HL-60 (cell line): ENCODE results near the gene ZNF200.

Experiments
- DNase-seq, 2 experiments: peaks; one replicate each; pipeline ENCODE4 v3.0.0-alpha.2; 2010 to 2020; ENCODE audit warnings: low read depth in 1 of 2, low spot score in 1 of 2
- H3K27ac ChIP-seq: fragments of 250-450 bp; sonication (Bioruptor Pico); replicated peaks from 2 replicates; pipeline ENCODE4 v1.5.1; 2020; ENCODE audit warnings: mild to moderate bottlenecking, moderate library complexity
- H3K27me3 ChIP-seq: fragments of 250-450 bp; sonication (Bioruptor Pico); 2 replicates; pipeline ENCODE4 v1.5.1; 2021; ENCODE audit warnings: mild to moderate bottlenecking, moderate library complexity; ENCODE audit not compliant: insufficient read depth, poor library complexity, severe bottlenecking
- H3K4me3 ChIP-seq: replicated peaks from 2 replicates; pipeline ENCODE4 v1.5.1; 2011; ENCODE audit warnings: mild to moderate bottlenecking, control low read depth, low read length; ENCODE audit not compliant: insufficient read depth
- GABPA ChIP-seq: IDR thresholded peaks from 2 replicates; pipeline ENCODE4 v1.6.1; 2012; ENCODE audit warnings: low read depth
- POLR2AphosphoS5 ChIP-seq: IDR thresholded peaks from 2 replicates; pipeline ENCODE4 v1.6.1; 2012; ENCODE audit warnings: low read depth
- SPI1 ChIP-seq: IDR thresholded peaks from 2 replicates; pipeline ENCODE4 v1.6.1; 2012; ENCODE audit warnings: low read depth, mild to moderate bottlenecking, borderline replicate concordance
- TF ChIP-seq, protein P1 (sequence below): IDR thresholded peaks from 2 replicates; pipeline ENCODE4 v1.6.1; 2012; ENCODE audit warnings: low read depth; ENCODE audit not compliant: insufficient replicate concordance
- TF ChIP-seq, protein P2 (sequence below): IDR thresholded peaks from one replicate; pipeline ENCODE4 v1.5.1; 2011; ENCODE audit warnings: low read length, control low read depth, inconsistent platforms; ENCODE audit not compliant: insufficient read depth

Gene ZNF200

GRCh38 chr16:3254309-3254708, 19.4 kb upstream of the ZNF200 start:
- no peak for DNase-seq
- TF ChIP-seq, protein P1, sequence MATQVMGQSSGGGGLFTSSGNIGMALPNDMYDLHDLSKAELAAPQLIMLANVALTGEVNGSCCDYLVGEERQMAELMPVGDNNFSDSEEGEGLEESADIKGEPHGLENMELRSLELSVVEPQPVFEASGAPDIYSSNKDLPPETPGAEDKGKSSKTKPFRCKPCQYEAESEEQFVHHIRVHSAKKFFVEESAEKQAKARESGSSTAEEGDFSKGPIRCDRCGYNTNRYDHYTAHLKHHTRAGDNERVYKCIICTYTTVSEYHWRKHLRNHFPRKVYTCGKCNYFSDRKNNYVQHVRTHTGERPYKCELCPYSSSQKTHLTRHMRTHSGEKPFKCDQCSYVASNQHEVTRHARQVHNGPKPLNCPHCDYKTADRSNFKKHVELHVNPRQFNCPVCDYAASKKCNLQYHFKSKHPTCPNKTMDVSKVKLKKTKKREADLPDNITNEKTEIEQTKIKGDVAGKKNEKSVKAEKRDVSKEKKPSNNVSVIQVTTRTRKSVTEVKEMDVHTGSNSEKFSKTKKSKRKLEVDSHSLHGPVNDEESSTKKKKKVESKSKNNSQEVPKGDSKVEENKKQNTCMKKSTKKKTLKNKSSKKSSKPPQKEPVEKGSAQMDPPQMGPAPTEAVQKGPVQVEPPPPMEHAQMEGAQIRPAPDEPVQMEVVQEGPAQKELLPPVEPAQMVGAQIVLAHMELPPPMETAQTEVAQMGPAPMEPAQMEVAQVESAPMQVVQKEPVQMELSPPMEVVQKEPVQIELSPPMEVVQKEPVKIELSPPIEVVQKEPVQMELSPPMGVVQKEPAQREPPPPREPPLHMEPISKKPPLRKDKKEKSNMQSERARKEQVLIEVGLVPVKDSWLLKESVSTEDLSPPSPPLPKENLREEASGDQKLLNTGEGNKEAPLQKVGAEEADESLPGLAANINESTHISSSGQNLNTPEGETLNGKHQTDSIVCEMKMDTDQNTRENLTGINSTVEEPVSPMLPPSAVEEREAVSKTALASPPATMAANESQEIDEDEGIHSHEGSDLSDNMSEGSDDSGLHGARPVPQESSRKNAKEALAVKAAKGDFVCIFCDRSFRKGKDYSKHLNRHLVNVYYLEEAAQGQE = no peak
- TF ChIP-seq, protein P2, sequence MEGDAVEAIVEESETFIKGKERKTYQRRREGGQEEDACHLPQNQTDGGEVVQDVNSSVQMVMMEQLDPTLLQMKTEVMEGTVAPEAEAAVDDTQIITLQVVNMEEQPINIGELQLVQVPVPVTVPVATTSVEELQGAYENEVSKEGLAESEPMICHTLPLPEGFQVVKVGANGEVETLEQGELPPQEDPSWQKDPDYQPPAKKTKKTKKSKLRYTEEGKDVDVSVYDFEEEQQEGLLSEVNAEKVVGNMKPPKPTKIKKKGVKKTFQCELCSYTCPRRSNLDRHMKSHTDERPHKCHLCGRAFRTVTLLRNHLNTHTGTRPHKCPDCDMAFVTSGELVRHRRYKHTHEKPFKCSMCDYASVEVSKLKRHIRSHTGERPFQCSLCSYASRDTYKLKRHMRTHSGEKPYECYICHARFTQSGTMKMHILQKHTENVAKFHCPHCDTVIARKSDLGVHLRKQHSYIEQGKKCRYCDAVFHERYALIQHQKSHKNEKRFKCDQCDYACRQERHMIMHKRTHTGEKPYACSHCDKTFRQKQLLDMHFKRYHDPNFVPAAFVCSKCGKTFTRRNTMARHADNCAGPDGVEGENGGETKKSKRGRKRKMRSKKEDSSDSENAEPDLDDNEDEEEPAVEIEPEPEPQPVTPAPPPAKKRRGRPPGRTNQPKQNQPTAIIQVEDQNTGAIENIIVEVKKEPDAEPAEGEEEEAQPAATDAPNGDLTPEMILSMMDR = no peak
- TF ChIP-seq POLR2AphosphoS5 (no peak), GABPA (no peak), SPI1 (no peak)
- no peak overlapping the region for H3K4me3 ChIP-seq

DNA sequence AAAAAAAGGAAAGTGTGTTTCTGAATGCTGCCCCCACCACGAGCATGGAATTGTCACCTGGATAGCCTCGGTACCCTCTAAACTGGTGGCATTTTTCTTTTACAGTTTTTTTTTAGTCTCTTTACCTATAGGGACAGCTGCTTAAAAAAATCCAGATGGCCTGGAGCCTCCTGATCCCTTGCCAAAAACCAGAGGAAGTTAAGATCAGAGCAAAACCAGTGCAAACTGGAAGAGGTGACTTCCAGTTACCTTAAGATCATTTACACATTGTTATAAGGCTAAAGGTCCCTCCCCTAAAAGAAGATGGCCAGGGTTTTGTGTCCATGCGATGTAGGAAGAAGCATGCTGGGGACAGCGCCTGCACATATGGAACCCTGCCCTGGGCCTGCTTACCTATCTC, 18.0 kb upstream of the ZNF200 start:
- no peak for TF ChIP-seq GABPA
- no peak for TF ChIP-seq POLR2AphosphoS5
- TF ChIP-seq, protein P2 = no peak
- TF ChIP-seq SPI1 = no peak
- TF ChIP-seq, protein P1 = no peak
- Histone ChIP-seq H3K27ac (no peak overlapping the region), H3K4me3 (no peak overlapping the region), H3K27me3 (no peaks in the 10 kb centered on the region)
- peak in 1 of 2 experiments; percentile 9 for DNase-seq

More at GRCh38 chr16:3254309-3254708, 19.4 kb upstream of the ZNF200 start:
- Histone ChIP-seq H3K27ac (no peak overlapping the region), H3K27me3 (no peaks in the 10 kb centered on the region)

GRCh38 chr16:3249451-3249850, 14.5 kb upstream of the ZNF200 start:
- TF ChIP-seq, protein P2 = no peak
- TF ChIP-seq, protein P1 = no peak
- no peak for TF ChIP-seq SPI1
- Histone ChIP-seq H3K4me3 (no peak overlapping the region), H3K27me3 (no peaks in the 10 kb centered on the region), H3K27ac (no peak overlapping the region)
- DNase-seq = no peak
